A549 treated with CORT108297 at 1 μM for 4 hours (cell line): ENCODE data around the gene VIM. TPM values are rescaled to one million over a fixed set of nuclear protein-coding genes. Genes with fewer than 3 reads are reported as not detected.

Experiments
- total RNA-seq: library from RNA; stranded (reverse); fragments of 200-300 nt; extraction: Qiagen RNA extraction; gene quantifications from 5 replicates; pipeline ENCODE4 v1.2.3, GENCODE V29; 2022

VIM gene
- 1,734 to 1,928 TPM (median 1,867 TPM) in 5 replicates for total RNA-seq

DNA sequence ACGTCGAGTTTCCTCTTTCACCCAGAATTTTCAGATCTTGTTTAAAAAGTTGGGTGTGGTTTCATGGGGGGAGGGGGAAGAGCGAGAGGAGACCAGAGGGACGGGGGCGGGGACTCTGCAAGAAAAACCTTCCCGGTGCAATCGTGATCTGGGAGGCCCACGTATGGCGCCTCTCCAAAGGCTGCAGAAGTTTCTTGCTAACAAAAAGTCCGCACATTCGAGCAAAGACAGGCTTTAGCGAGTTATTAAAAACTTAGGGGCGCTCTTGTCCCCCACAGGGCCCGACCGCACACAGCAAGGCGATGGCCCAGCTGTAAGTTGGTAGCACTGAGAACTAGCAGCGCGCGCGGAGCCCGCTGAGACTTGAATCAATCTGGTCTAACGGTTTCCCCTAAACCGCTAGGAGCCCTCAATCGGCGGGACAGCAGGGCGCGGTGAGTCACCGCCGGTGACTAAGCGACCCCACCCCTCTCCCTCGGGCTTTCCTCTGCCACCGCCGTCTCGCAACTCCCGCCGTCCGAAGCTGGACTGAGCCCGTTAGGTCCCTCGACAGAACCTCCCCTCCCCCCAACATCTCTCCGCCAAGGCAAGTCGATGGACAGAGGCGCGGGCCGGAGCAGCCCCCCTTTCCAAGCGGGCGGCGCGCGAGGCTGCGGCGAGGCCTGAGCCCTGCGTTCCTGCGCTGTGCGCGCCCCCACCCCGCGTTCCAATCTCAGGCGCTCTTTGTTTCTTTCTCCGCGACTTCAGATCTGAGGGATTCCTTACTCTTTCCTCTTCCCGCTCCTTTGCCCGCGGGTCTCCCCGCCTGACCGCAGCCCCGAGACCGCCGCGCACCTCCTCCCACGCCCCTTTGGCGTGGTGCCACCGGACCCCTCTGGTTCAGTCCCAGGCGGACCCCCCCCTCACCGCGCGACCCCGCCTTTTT is at the start of gene VIM:
TSS of gene VIM (plus strand) at position 151 of the 925 bp plus-strand sequence. CDS start 1,182 bp downstream, outside the sequence.

DNA sequence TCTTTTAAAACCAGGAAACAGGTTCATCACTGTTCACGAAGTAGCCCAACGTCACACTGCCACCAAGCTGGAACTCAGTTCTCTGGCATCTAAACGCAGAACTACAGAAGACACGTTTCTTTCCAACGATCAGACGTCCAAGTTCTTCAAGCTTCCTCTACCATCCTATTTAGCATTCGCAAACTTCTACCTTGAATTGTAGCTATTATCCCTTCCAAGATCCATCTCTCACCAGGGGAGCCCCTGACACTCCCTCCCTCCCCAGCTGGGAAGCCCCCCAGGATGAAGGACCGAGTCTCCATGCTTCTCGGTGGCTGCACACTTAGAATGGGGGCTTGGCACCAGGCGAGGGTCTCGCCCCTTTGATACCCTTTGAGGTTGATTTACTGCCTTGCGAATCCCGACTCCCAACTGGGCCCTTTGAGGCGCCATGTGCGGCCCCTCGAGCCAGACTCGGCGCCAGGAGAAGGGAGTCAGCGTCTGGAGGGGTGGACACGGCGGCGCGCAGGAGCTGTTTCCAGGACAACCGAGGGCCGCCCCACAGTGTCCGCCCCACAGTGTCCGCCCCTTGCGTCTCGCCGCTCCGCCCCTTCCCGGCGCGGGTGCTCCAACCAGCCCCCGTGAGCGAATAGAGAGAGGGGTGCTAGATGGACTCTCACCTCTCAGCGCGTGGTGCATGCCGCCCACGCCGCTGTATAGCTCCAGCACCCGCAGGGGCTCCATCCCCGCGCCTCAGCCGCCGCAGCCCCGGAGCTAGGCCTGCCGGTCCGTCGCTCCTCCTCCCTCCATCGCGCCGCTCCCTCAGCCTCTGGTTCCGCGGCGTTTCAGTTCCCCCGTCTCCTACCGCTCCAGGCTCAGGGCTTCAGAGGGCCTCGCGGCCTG is 26.9 kb upstream of the VIM start, which contains the start of gene TRDMT1:
TSS of gene TRDMT1 (minus strand) at position 761 of the 882 bp plus-strand sequence. CDS start at position 723, 38 bp downstream.

Other genes with a start within 250 kb of the VIM start
- 0.01 to 0.10 TPM (median 0.03 TPM) in 5 replicates for gene CUBN, start 98.4 kb upstream of the VIM start, total RNA-seq
- 3.2 to 3.6 TPM (median 3.3 TPM) in 5 replicates for gene TRDMT1, start 26.6 kb upstream of the VIM start, total RNA-seq
- gene ST8SIA6, start 226.4 kb downstream of the VIM start, total RNA-seq = 0.03 to 0.08 TPM (median 0.04 TPM) in 3 of 5 replicates, not detected in the others